B cell (primary cell): ENCODE results near the gene NDFIP1. TPM values are rescaled to one million over a fixed set of nuclear protein-coding genes. Genes with fewer than 3 reads are reported as not detected.

Experiments
- ATAC-seq: fragments of 200-7000 bp; cut with Tn5 transposase; one replicate; pipeline ENCODE4 v1.10.0; 2021; ENCODE audit warnings: low read depth, mild to moderate bottlenecking, moderate number of reproducible peaks, moderate library complexity
- CTCF ChIA-PET: fragments of 350-600 bp; sonication (Branson Sonifier 250); formaldehyde crosslinking; loops from one replicate; lab custom pipeline; 2021; ENCODE audit warnings: antibody characterized with exemption, inconsistent platforms; lab: Charles Lee
- POLR2A ChIA-PET: fragments of 350-600 bp; sonication (Branson Sonifier 250); formaldehyde crosslinking; loops from one replicate; lab custom pipeline; 2021; ENCODE audit warnings: antibody characterized with exemption; lab: Charles Lee
- DNase-seq: peaks from one replicate; pipeline ENCODE4 v3.0.0; 2013
- H2AFZ ChIP-seq: 2 replicates; pipeline ENCODE4 v1.6.1; 2012; ENCODE audit warnings: mild to moderate bottlenecking, low read depth, low read length; ENCODE audit not compliant: insufficient read depth, poor library complexity, severe bottlenecking
- H3K27ac ChIP-seq, 2 donors: 1 replicate in 1 of 2; 2 replicates in 1 of 2; pipeline ENCODE4 v1.5.1; 2012 to 2013; ENCODE audit warnings: low read length in 2 of 2, mild to moderate bottlenecking in 2 of 2, moderate library complexity in 1 of 2
- H3K27me3 ChIP-seq, 4 experiments: fragments of 200-600 bp in 1 of 4; sonication (generic) in 1 of 4; replicated peaks in 1 of 4; 1 replicate in 2 of 4; 2 replicates in 2 of 4; pipeline versions ENCODE4 v1.6.1 to v1.7.0; 2013 to 2016; ENCODE audit warnings: low read length in 3 of 4, mild to moderate bottlenecking in 2 of 4, mixed read lengths in 1 of 4, moderate library complexity in 1 of 4; ENCODE audit not compliant: insufficient read depth in 4 of 4, control insufficient read depth in 3 of 4; ENCODE audit errors: control extremely low read depth in 1 of 4
- H3K36me3 ChIP-seq, 2 experiments: replicated peaks in 1 of 2; 1 replicate in 1 of 2; 2 replicates in 1 of 2; pipeline versions ENCODE4 v1.6.1 to v1.7.1; 2013; ENCODE audit warnings: low read length in 1 of 2; ENCODE audit not compliant: insufficient read depth in 2 of 2, control insufficient read depth in 1 of 2; ENCODE audit errors: control extremely low read depth in 1 of 2, extremely low read depth in 1 of 2
- H3K4me1 ChIP-seq, 2 donors: fragments of 200-600 bp in 1 of 2; sonication (generic) in 1 of 2; 1 replicate in 1 of 2; 2 replicates in 1 of 2; pipeline versions ENCODE4 v1.5.1 to v1.6.1; 2013 to 2017; ENCODE audit warnings: low read length in 2 of 2; ENCODE audit not compliant: control insufficient read depth in 2 of 2, insufficient read depth in 2 of 2
- H3K4me2 ChIP-seq: replicated peaks from 2 replicates; pipeline ENCODE3; 2012; ENCODE audit warnings: mild to moderate bottlenecking, low read depth, low read length; ENCODE audit not compliant: poor library complexity, severe bottlenecking
- H3K4me3 ChIP-seq, 5 experiments: fragments of 200-600 bp in 1 of 5; sonication (generic) in 1 of 5; 1 replicate in 3 of 5; 2 replicates in 2 of 5; pipeline versions ENCODE4 v1.5.1 to v1.7.0; 2011 to 2016; ENCODE audit warnings: low read length in 4 of 5, mild to moderate bottlenecking in 4 of 5, low read depth in 2 of 5, control low read depth in 1 of 5, moderate library complexity in 1 of 5; ENCODE audit not compliant: insufficient read depth in 1 of 5; ENCODE audit errors: control extremely low read depth in 1 of 5, extremely low read depth in 1 of 5
- H3K79me2 ChIP-seq: fragments of 200-600 bp; sonication (generic); one replicate; pipeline ENCODE4 v1.6.0; 2016; ENCODE audit warnings: low read length; ENCODE audit not compliant: control insufficient read depth, insufficient read depth
- H3K9ac ChIP-seq: fragments of 200-600 bp; sonication (generic); 2 replicates; pipeline ENCODE4 v1.6.1; 2017; ENCODE audit warnings: mild to moderate bottlenecking, low read length, moderate library complexity
- H3K9me3 ChIP-seq, 3 donors: one replicate each; pipeline versions ENCODE4 v1.6.1 to v1.7.1; 2013; ENCODE audit warnings: low read length in 2 of 3; ENCODE audit not compliant: control insufficient read depth in 2 of 3, insufficient read depth in 1 of 3; ENCODE audit errors: control extremely low read depth in 1 of 3
- H4K20me1 ChIP-seq: 2 replicates; pipeline ENCODE4 v1.6.0; 2012; ENCODE audit warnings: mild to moderate bottlenecking, low read length; ENCODE audit not compliant: insufficient read depth, control insufficient read depth, poor library complexity, severe bottlenecking
- H3K27ac Mint-ChIP-seq: one replicate; pipeline ENCODE4 v1.8.0; 2021; ENCODE audit warnings: mixed read lengths
- H3K27me3 Mint-ChIP-seq: one replicate; pipeline ENCODE4 v1.8.0; 2021; ENCODE audit warnings: mixed read lengths
- H3K4me1 Mint-ChIP-seq: one replicate; pipeline ENCODE4 v1.8.0; 2021; ENCODE audit warnings: mixed read lengths
- H3K4me3 Mint-ChIP-seq: one replicate; pipeline ENCODE4 v1.8.0; 2021; ENCODE audit warnings: mixed read lengths
- H3K9me3 Mint-ChIP-seq: one replicate; pipeline ENCODE4 v1.8.0; 2022; ENCODE audit warnings: mixed read lengths; ENCODE audit not compliant: insufficient read depth
- CTCF ChIP-seq: fragments of 200-600 bp; IDR thresholded peaks from one replicate; pipeline ENCODE4 v1.8.0; 2022; ENCODE audit warnings: antibody characterized with exemption, mild to moderate bottlenecking
- EZH2 ChIP-seq: IDR thresholded peaks from 2 replicates; pipeline ENCODE4 v1.6.1; 2012; ENCODE audit warnings: borderline replicate concordance, low read depth, mild to moderate bottlenecking, moderate library complexity, low read length; ENCODE audit not compliant: insufficient read depth, poor library complexity, severe bottlenecking
- WGBS: methylation state at CpG from one replicate; pipeline ENCODE4 v1.1.5; 2013; ENCODE audit warnings: missing lambda C conversion rate; ENCODE audit not compliant: insufficient coverage; 5-methylcytosine and 5-hydroxymethylcytosine counted together
- intact Hi-C: fragments of 100-400 bp; cut with micrococcal nuclease; formaldehyde crosslinking; loops from one replicate; pipeline ENCODE4 v1.10.0; 2022
- polyA plus RNA-seq: library from polyadenylated mRNA; depleted of rRNA; stranded (reverse); fragments of >200 nt; gene quantifications from 2 replicates; pipeline ENCODE4 v1.2.3, GENCODE V29; 2012
- total RNA-seq, 2 donors: library from RNA; stranded (reverse); fragments of 120-200 nt in 1 of 2; gene quantifications; 1 replicate in 1 of 2; 2 replicates in 1 of 2; pipeline versions ENCODE4 v1.2.3 to v1.2.4, GENCODE V29; 2013 to 2022

NDFIP1 gene
- total and polyA plus RNA-seq, 2 donors (not counting 1 experiment from before 2014, with no cell fraction given): 10.6 to 34.6 TPM

GRCh38 chr5:142201471-142201887 lies 92.9 kb downstream of the NDFIP1 start:
- Histone ChIP-seq H3K27me3 (peaks cover 0 to 3% (median 0%) of the 10 kb centered on the region in 4 experiments), H3K36me3 (no peaks in the 10 kb centered on the region), H3K79me2 (no peaks in the 10 kb centered on the region), H2AFZ (no peak overlapping the region), H4K20me1 (no peaks in the 10 kb centered on the region), H3K4me1 (no peaks in the 10 kb centered on the region), H3K9me3 (no peaks in the 10 kb centered on the region), H3K4me3 (no peak overlapping the region), H3K4me2 (no peak overlapping the region), H3K27ac (no peak overlapping the region), H3K9ac (no peak overlapping the region)
- no peak overlapping the region for H3K4me3 Mint-ChIP-seq
- no peaks in the 10 kb centered on the region for H3K9me3 Mint-ChIP-seq
- CTCF ChIA-PET: no interaction called here
- ATAC-seq (no peak), DNase-seq (no peak)
- POLR2A ChIA-PET: no interaction called here
- WGBS: 93% methylated on average over 3 of the region's 3 CpGs
- TF ChIP-seq EZH2 (no peak), CTCF (no peak)
- H3K4me1 Mint-ChIP-seq: no peaks in the 10 kb centered on the region
- H3K27ac Mint-ChIP-seq: no peak overlapping the region
- H3K27me3 Mint-ChIP-seq: peaks cover 30% of the 10 kb centered on the region
- intact Hi-C loops: no loop called here

GRCh38 chr5:142202282-142202681 lies 93.7 kb downstream of the NDFIP1 start:
- Mint-ChIP-seq H3K27me3 (peaks cover 26% of the 10 kb centered on the region), H3K4me3 (no peak overlapping the region), H3K4me1 (no peaks in the 10 kb centered on the region), H3K27ac (no peak overlapping the region), H3K9me3 (no peaks in the 10 kb centered on the region)
- no CpG with 5 or more reads among the region's 1 CpG for WGBS
- TF ChIP-seq EZH2 (no peak), CTCF (no peak)
- H3K4me2 ChIP-seq: no peak overlapping the region
- DNase-seq: no peak
- ChIA-PET CTCF (no interaction called here), POLR2A (no interaction called here)
- no peaks in the 10 kb centered on the region for H3K9me3 ChIP-seq
- no peaks in the 10 kb centered on the region for H4K20me1 ChIP-seq
- intact Hi-C loops: no loop called here
- ATAC-seq: no peak
- no peaks in the 10 kb centered on the region for H3K36me3 ChIP-seq
- no peaks in the 10 kb centered on the region for H3K4me1 ChIP-seq
- no peak overlapping the region for H3K27ac ChIP-seq
- H3K79me2 ChIP-seq: no peaks in the 10 kb centered on the region
- H2AFZ ChIP-seq: no peak overlapping the region
- H3K9ac ChIP-seq: no peak overlapping the region
- H3K27me3 ChIP-seq: peaks cover 0 to 3% (median 0%) of the 10 kb centered on the region in 4 experiments
- H3K4me3 ChIP-seq: no peak overlapping the region

Other genes with a start within 250 kb of the NDFIP1 start
- not detected in 2 replicates for gene PCDH1, start 230.4 kb upstream of the NDFIP1 start, total RNA-seq
- 0.06 TPM in 1 of 2 replicates, not detected in the other for gene PCDH1, start 230.4 kb upstream of the NDFIP1 start, polyA plus RNA-seq
- gene DELE1, start 184.9 kb upstream of the NDFIP1 start, total RNA-seq: 124 and 134 TPM in 2 replicates
- gene DELE1, start 184.9 kb upstream of the NDFIP1 start, polyA plus RNA-seq: 85.5 and 127 TPM in 2 replicates
- gene PCDH12, start 150.6 kb upstream of the NDFIP1 start, total RNA-seq: not detected in 2 replicates
- gene PCDH12, start 150.6 kb upstream of the NDFIP1 start, polyA plus RNA-seq: 0.01 TPM in 1 of 2 replicates, not detected in the other
- 26.6 and 28.1 TPM in 2 replicates for gene RNF14, start 139.7 kb upstream of the NDFIP1 start, total RNA-seq
- gene RNF14, start 139.7 kb upstream of the NDFIP1 start, polyA plus RNA-seq: 7.2 and 10.5 TPM in 2 replicates
- 12.1 and 15.0 TPM in 2 replicates for gene GNPDA1, start 95.8 kb upstream of the NDFIP1 start, total RNA-seq
- gene GNPDA1, start 95.8 kb upstream of the NDFIP1 start, polyA plus RNA-seq: 1.2 and 3.1 TPM in 2 replicates
- gene SPRY4, start 216.2 kb downstream of the NDFIP1 start, total RNA-seq: not detected in 2 replicates
- 0.04 and 0.06 TPM in 2 replicates for gene SPRY4, start 216.2 kb downstream of the NDFIP1 start, polyA plus RNA-seq